ENCODE measurements around the gene CHMP2A. TPM values are rescaled to one million over a fixed set of nuclear protein-coding genes. Genes with fewer than 3 reads are reported as not detected.

CHMP2A gene
- total and polyA plus RNA-seq, 2 donors (not counting 3 experiments of a cell fraction or from before 2014, with no cell fraction given) = 105 to 150 TPM

GRCh38 chr19:58546019-58546530, 8.8 kb downstream of the CHMP2A start:
- intact Hi-C loops (cut with micrococcal nuclease) = no loop called here
- ChIA-PET CTCF (interaction anchor here (1.2 to 2.2 kb wide), 3 partner anchors 8 to 35 kb away, joined by 3 to 15 read pairs (median 9); partner anchors contain the start of genes CHMP2A and ZBTB45), POLR2A (interaction anchor here (0.6 to 1.8 kb wide), 2 partner anchors 12 to 26 kb away, joined by 6 read pairs; partner anchors contain the start of gene ZBTB45)
- peak overlapping the region; percentile 44 for H3K4me2 ChIP-seq (ENCODE audit: insufficient read depth, low read length)
- H3K79me2 ChIP-seq (ENCODE audit: control insufficient read depth, insufficient read depth, low read length) = peaks cover 50% of the 10 kb centered on the region
- H3K27me3 ChIP-seq (ENCODE audit: control insufficient read depth in 2 of 2, insufficient read depth in 2 of 2, low read length in 2 of 2) = peaks cover 0 to 2% of the 10 kb centered on the region in 2 experiments
- no peak for DNase-seq (ENCODE audit: low read depth, low spot score)
- no peak overlapping the region for H3K27ac ChIP-seq (ENCODE audit: insufficient read depth, low read depth, low read length)
- dilution Hi-C loops (cut with MboI; ENCODE audit: extremely low pct_ligation_motif_present, low sequenced_read_pairs) = no loop called here
- peaks cover 4% of the 10 kb centered on the region for H4K20me1 ChIP-seq (replicated peaks; ENCODE audit: control insufficient read depth, extremely low read depth, insufficient read depth, low read length)
- FAIRE-seq = no peak
- peaks cover 15% of the 10 kb centered on the region for H3K4me1 ChIP-seq (ENCODE audit: control insufficient read depth, extremely low read depth, insufficient read depth, low read length)
- BruUV-seq (replicated peaks) = no TSS peak
- H3K9me1 ChIP-seq (replicated peaks; ENCODE audit: control insufficient read depth, extremely low read depth, insufficient read depth, low read length) = no peaks in the 10 kb centered on the region
- H3K36me3 ChIP-seq (ENCODE audit: control insufficient read depth in 2 of 2, extremely low read depth in 1 of 2, insufficient read depth in 2 of 2, low read length in 2 of 2) = peaks cover 8 to 37% of the 10 kb centered on the region in 2 experiments
- H2AFZ ChIP-seq (ENCODE audit: low read depth, low read length) = no peak overlapping the region
- H3K9me3 ChIP-seq (replicated peaks; ENCODE audit: control insufficient read depth, insufficient read depth, low read length) = no peaks in the 10 kb centered on the region
- no peak for TF ChIP-seq POLR2A (IDR thresholded peaks at IDR 0.05; ENCODE audit: low read depth, low read length)
- TF ChIP-seq EZH2 (IDR thresholded peaks at IDR 0.05; ENCODE audit: borderline replicate concordance, low read depth, low read length, severe bottlenecking) = no peak
- no peak for TF ChIP-seq POLR2AphosphoS5 (IDR thresholded peaks at IDR 0.05; ENCODE audit: insufficient read depth, low read depth, low read length)
- TF ChIP-seq MAX (IDR thresholded peaks at IDR 0.05; ENCODE audit: insufficient read depth, insufficient read length) = no peak
- TF ChIP-seq MYC (IDR thresholded peaks at IDR 0.05; ENCODE audit: low read depth, low read length) = no peak
- no peak for TF ChIP-seq FOS (IDR thresholded peaks at IDR 0.05; ENCODE audit: borderline replicate concordance, insufficient read depth, low read length)
- peak overlapping the region; percentile 82 to 94 (median 85) for H3K4me3 ChIP-seq (replicated peaks in 1 of 3; ENCODE audit: insufficient read depth in 1 of 3, low read depth in 1 of 3, low read length in 3 of 3)
- H3K9ac ChIP-seq (replicated peaks; ENCODE audit: extremely low read depth, insufficient read depth, low read length) = peak overlapping the region; percentile 71
